HG03520 (cell line): Measurements from ENCODE around the gene DTWD2.

Experiments
- ATAC-seq: cut with Tn5 transposase; IDR thresholded peaks from one replicate; pipeline ENCODE4 v1.9.1; 2021; ENCODE audit warnings: mild to moderate bottlenecking, moderate library complexity; ENCODE audit not compliant: unreplicated experiment

The DTWD2 gene

GRCh38 chr5:118789366-118789765 is 199.0 kb downstream of the DTWD2 start:
- ATAC-seq = no peak

GRCh38 chr5:118788351-118788750 is 200.0 kb downstream of the DTWD2 start:
- no peak for ATAC-seq
